GM12891 (cell line): Measurements from ENCODE around the gene TGM2.

Experiments used
- POLR2A ChIP-seq: IDR thresholded peaks from 2 replicates; pipeline ENCODE4 v1.6.1; 2011; ENCODE audit warnings: low read depth, low read length, control low read depth
- POLR2AphosphoS5 ChIP-seq: IDR thresholded peaks from 2 replicates; pipeline ENCODE4 v1.6.1; 2011; ENCODE audit warnings: low read depth, low read length, control low read depth
- SPI1 ChIP-seq: IDR thresholded peaks from 2 replicates; pipeline ENCODE4 v1.6.1; 2011; ENCODE audit warnings: low read depth, low read length, control low read depth

GRCh38 chr20:38186788-38187221, 21.7 kb upstream of the TGM2 start:
- TF ChIP-seq POLR2AphosphoS5, result no peak
- no peak for TF ChIP-seq SPI1
- no peak for TF ChIP-seq POLR2A
